ENCODE measurements around the gene CDKN3. TPM values are rescaled to one million over a fixed set of nuclear protein-coding genes. Genes with fewer than 3 reads are reported as not detected.

CDKN3 gene
- polyA plus RNA-seq, 4 donors: 2.2 to 56.3 (median 13.2) TPM

- no peak for DNase-seq
- H3K27ac ChIP-seq (ENCODE audit: low read depth in 1 of 3, low read length in 2 of 3): peak overlapping the region in 1 of 3 donors; percentile 17
- no peaks in the 10 kb centered on the region for H3K27me3 ChIP-seq (ENCODE audit: control insufficient read depth in 3 of 3, insufficient read depth in 3 of 3, low read length in 3 of 3)
- H3K36me3 ChIP-seq (ENCODE audit: control insufficient read depth in 3 of 3, insufficient read depth in 2 of 3, low read depth in 1 of 3, low read length in 3 of 3): no peaks in the 10 kb centered on the region
- H3K9me3 ChIP-seq (ENCODE audit: control insufficient read depth in 2 of 2, insufficient read depth in 1 of 2, low read depth in 1 of 2, low read length in 1 of 2): peaks cover 0 to 5% of the 10 kb centered on the region in 2 donors
- WGBS, 3 donors: 52 to 66% (median 58%) methylated on average over 9 of the region's 9 CpGs
- FAIRE-seq: no peak
- no peak overlapping the region for H3K4me3 ChIP-seq (ENCODE audit: low read depth in 1 of 3, low read length in 3 of 3)
- peaks cover 0 to 15% (median 0%) of the 10 kb centered on the region in 3 donors for H3K4me1 ChIP-seq (ENCODE audit: control insufficient read depth in 3 of 3, insufficient read depth in 2 of 3, low read depth in 1 of 3, low read length in 2 of 3)
Measured at GRCh38 chr14:54364555-54365415, 32.0 kb upstream of the CDKN3 start.

- no peaks in the 10 kb centered on the region for H3K9me3 ChIP-seq (ENCODE audit: control insufficient read depth in 2 of 2, insufficient read depth in 1 of 2, low read depth in 1 of 2, low read length in 1 of 2)
- 10 to 42% (median 29%) methylated on average over 9 of the region's 9 CpGs for WGBS, 3 donors
- no peaks in the 10 kb centered on the region for H3K27me3 ChIP-seq (ENCODE audit: control insufficient read depth in 3 of 3, insufficient read depth in 3 of 3, low read length in 3 of 3)
- H3K36me3 ChIP-seq (ENCODE audit: control insufficient read depth in 3 of 3, insufficient read depth in 2 of 3, low read depth in 1 of 3, low read length in 3 of 3): no peaks in the 10 kb centered on the region
- peak overlapping the region in 2 of 3 donors; percentile 51 to 68 for H3K27ac ChIP-seq (ENCODE audit: low read depth in 1 of 3, low read length in 2 of 3)
- FAIRE-seq (no peak), DNase-seq (peak; percentile 74 to 83)
- no peak overlapping the region for H3K4me3 ChIP-seq (ENCODE audit: low read depth in 1 of 3, low read length in 3 of 3)
- peaks cover 0 to 15% (median 0%) of the 10 kb centered on the region in 3 donors for H3K4me1 ChIP-seq (ENCODE audit: control insufficient read depth in 3 of 3, insufficient read depth in 2 of 3, low read depth in 1 of 3, low read length in 2 of 3)
Measured at GRCh38 chr14:54366736-54367735, 29.8 kb upstream of the CDKN3 start.

GRCh38 chr14:54368291-54368690, 28.5 kb upstream of the CDKN3 start:
- Histone ChIP-seq H3K27ac (ENCODE audit: low read depth in 1 of 3, low read length in 2 of 3) (no peak overlapping the region), H3K36me3 (ENCODE audit: control insufficient read depth in 3 of 3, insufficient read depth in 2 of 3, low read depth in 1 of 3, low read length in 3 of 3) (no peaks in the 10 kb centered on the region), H3K9me3 (ENCODE audit: control insufficient read depth in 2 of 2, insufficient read depth in 1 of 2, low read depth in 1 of 2, low read length in 1 of 2) (no peaks in the 10 kb centered on the region), H3K27me3 (ENCODE audit: control insufficient read depth in 3 of 3, insufficient read depth in 3 of 3, low read length in 3 of 3) (no peaks in the 10 kb centered on the region), H3K4me1 (ENCODE audit: control insufficient read depth in 3 of 3, insufficient read depth in 2 of 3, low read depth in 1 of 3, low read length in 2 of 3) (peaks cover 0 to 15% (median 0%) of the 10 kb centered on the region in 3 donors), H3K4me3 (ENCODE audit: low read depth in 1 of 3, low read length in 3 of 3) (no peak overlapping the region)
- WGBS, 3 donors: 71 to 82% (median 82%) methylated on average over 4 of the region's 4 CpGs
- FAIRE-seq: no peak
- DNase-seq: no peak

- 93 to 100% (median 96%) methylated on average over 2 of the region's 2 CpGs for WGBS, 3 donors
- Histone ChIP-seq H3K27me3 (ENCODE audit: control insufficient read depth in 3 of 3, insufficient read depth in 3 of 3, low read length in 3 of 3) (no peaks in the 10 kb centered on the region), H3K4me1 (ENCODE audit: control insufficient read depth in 3 of 3, insufficient read depth in 2 of 3, low read depth in 1 of 3, low read length in 2 of 3) (peaks cover 0 to 18% (median 3%) of the 10 kb centered on the region in 3 donors), H3K36me3 (ENCODE audit: control insufficient read depth in 3 of 3, insufficient read depth in 2 of 3, low read depth in 1 of 3, low read length in 3 of 3) (no peaks in the 10 kb centered on the region), H3K4me3 (ENCODE audit: low read depth in 1 of 3, low read length in 3 of 3) (no peak overlapping the region), H3K27ac (ENCODE audit: low read depth in 1 of 3, low read length in 2 of 3) (no peak overlapping the region), H3K9me3 (ENCODE audit: control insufficient read depth in 2 of 2, insufficient read depth in 1 of 2, low read depth in 1 of 2, low read length in 1 of 2) (no peaks in the 10 kb centered on the region)
- FAIRE-seq (no peak), DNase-seq (no peak)
Measured at GRCh38 chr14:54369343-54369742, 27.5 kb upstream of the CDKN3 start.

GRCh38 chr14:54370323-54371198, 26.2 kb upstream of the CDKN3 start:
- Histone ChIP-seq H3K4me3 (ENCODE audit: low read depth in 1 of 3, low read length in 3 of 3) (no peak overlapping the region), H3K27me3 (ENCODE audit: control insufficient read depth in 3 of 3, insufficient read depth in 3 of 3, low read length in 3 of 3) (no peaks in the 10 kb centered on the region), H3K27ac (ENCODE audit: low read depth in 1 of 3, low read length in 2 of 3) (no peak overlapping the region), H3K4me1 (ENCODE audit: control insufficient read depth in 3 of 3, insufficient read depth in 2 of 3, low read depth in 1 of 3, low read length in 2 of 3) (peaks cover 0 to 19% (median 4%) of the 10 kb centered on the region in 3 donors), H3K9me3 (ENCODE audit: control insufficient read depth in 2 of 2, insufficient read depth in 1 of 2, low read depth in 1 of 2, low read length in 1 of 2) (no peaks in the 10 kb centered on the region), H3K36me3 (ENCODE audit: control insufficient read depth in 3 of 3, insufficient read depth in 2 of 3, low read depth in 1 of 3, low read length in 3 of 3) (no peaks in the 10 kb centered on the region)
- FAIRE-seq: no peak
- DNase-seq: no peak
- 65 to 74% (median 73%) methylated on average over 10 to 11 of the region's 11 CpGs for WGBS, 3 donors

- DNase-seq (peak; percentile 52 to 79), FAIRE-seq (no peak)
Measured at GRCh38 chr14:54374117-54374884, 22.5 kb upstream of the CDKN3 start.

GRCh38 chr14:54377501-54377900, 19.3 kb upstream of the CDKN3 start:
- H3K9me3 ChIP-seq (ENCODE audit: control insufficient read depth in 2 of 2, insufficient read depth in 1 of 2, low read depth in 1 of 2, low read length in 1 of 2): no peaks in the 10 kb centered on the region
- H3K4me1 ChIP-seq (ENCODE audit: control insufficient read depth in 3 of 3, insufficient read depth in 2 of 3, low read depth in 1 of 3, low read length in 2 of 3): peaks cover 0 to 4% (median 4%) of the 10 kb centered on the region in 3 donors
- DNase-seq (no peak), FAIRE-seq (no peak)
- no peaks in the 10 kb centered on the region for H3K27me3 ChIP-seq (ENCODE audit: control insufficient read depth in 3 of 3, insufficient read depth in 3 of 3, low read length in 3 of 3)
- H3K36me3 ChIP-seq (ENCODE audit: control insufficient read depth in 3 of 3, insufficient read depth in 2 of 3, low read depth in 1 of 3, low read length in 3 of 3): no peaks in the 10 kb centered on the region
- no peak overlapping the region for H3K4me3 ChIP-seq (ENCODE audit: low read depth in 1 of 3, low read length in 3 of 3)
- no peak overlapping the region for H3K27ac ChIP-seq (ENCODE audit: low read depth in 1 of 3, low read length in 2 of 3)
- 69 to 77% (median 77%) methylated on average over 7 of the region's 7 CpGs for WGBS, 3 donors

More at GRCh38 chr14:54374117-54374884, 22.5 kb upstream of the CDKN3 start:
- WGBS, 3 donors: 12 to 45% (median 26%) methylated on average over 7 of the region's 7 CpGs
- no peaks in the 10 kb centered on the region for H3K36me3 ChIP-seq (ENCODE audit: control insufficient read depth in 3 of 3, insufficient read depth in 2 of 3, low read depth in 1 of 3, low read length in 3 of 3)
- no peak overlapping the region for H3K4me3 ChIP-seq (ENCODE audit: low read depth in 1 of 3, low read length in 3 of 3)
- peaks cover 0 to 4% (median 4%) of the 10 kb centered on the region in 3 donors for H3K4me1 ChIP-seq (ENCODE audit: control insufficient read depth in 3 of 3, insufficient read depth in 2 of 3, low read depth in 1 of 3, low read length in 2 of 3)
- H3K27me3 ChIP-seq (ENCODE audit: control insufficient read depth in 3 of 3, insufficient read depth in 3 of 3, low read length in 3 of 3): no peaks in the 10 kb centered on the region
- no peaks in the 10 kb centered on the region for H3K9me3 ChIP-seq (ENCODE audit: control insufficient read depth in 2 of 2, insufficient read depth in 1 of 2, low read depth in 1 of 2, low read length in 1 of 2)
- H3K27ac ChIP-seq (ENCODE audit: low read depth in 1 of 3, low read length in 2 of 3): no peak overlapping the region

Measured in small intestine (tissue), 7 donors.